PC-3 (cell line): ENCODE data around the gene KCNC1. TPM values are rescaled to one million over a fixed set of nuclear protein-coding genes. Genes with fewer than 3 reads are reported as not detected.

Experiments
- ATAC-seq: fragments of 200-7000 bp; cut with Tn5 transposase; 2 replicates; pipeline ENCODE4 v1.9.1; 2020; ENCODE audit warnings: mild to moderate bottlenecking, moderate library complexity
- BruUV-seq: library from RNA; stranded (reverse); fragments of 400-500 nt; replicated peaks from 2 replicates; lab custom pipeline; 2021; lab: Mats Ljungman, UMichigan
- CTCF ChIA-PET: fragments of 300-600 bp; sonication (Branson Sonifier 250); formaldehyde crosslinking; loops from one replicate; lab custom pipeline; 2022; ENCODE audit warnings: antibody characterized with exemption; lab: Charles Lee
- POLR2A ChIA-PET: fragments of 300-600 bp; sonication (Branson Sonifier 250); formaldehyde crosslinking; loops from one replicate; lab custom pipeline; 2022; ENCODE audit warnings: antibody characterized with exemption; ENCODE audit not compliant: unreplicated experiment; lab: Charles Lee
- DNase-seq: peaks from one replicate; pipeline ENCODE4 v3.0.0-alpha.2; 2015
- H2AFZ ChIP-seq: fragments of 300-600 bp; sonication (generic); 2 replicates; pipeline ENCODE4 v1.6.0; 2016; ENCODE audit warnings: antibody characterized with exemption, low read length
- H3F3A ChIP-seq: fragments of 300-600 bp; sonication (generic); one replicate; pipeline ENCODE4 v1.6.0; 2017; ENCODE audit warnings: antibody characterized with exemption, low read length, control low read depth, mild to moderate bottlenecking; ENCODE audit not compliant: unreplicated experiment
- H3K27ac ChIP-seq: fragments of 300-600 bp; sonication (generic); 2 replicates; pipeline ENCODE4 v1.5.1; 2016; ENCODE audit warnings: mild to moderate bottlenecking, low read length
- H3K27me3 ChIP-seq: fragments of 300-600 bp; sonication (generic); 2 replicates; pipeline ENCODE4 v1.6.1; 2016; ENCODE audit warnings: low read length, mixed read lengths
- H3K36me3 ChIP-seq: fragments of 300-600 bp; sonication (generic); 2 replicates; pipeline ENCODE4 v1.6.1; 2016; ENCODE audit warnings: low read depth, mixed run types, low read length, mixed read lengths
- H3K4me1 ChIP-seq: fragments of 300-600 bp; sonication (generic); 2 replicates; pipeline ENCODE4 v1.5.1; 2016; ENCODE audit warnings: low read length; ENCODE audit not compliant: insufficient read depth
- H3K4me2 ChIP-seq: fragments of 300-600 bp; sonication (generic); 2 replicates; pipeline ENCODE4 v1.6.0; 2016; ENCODE audit warnings: low read length
- H3K4me3 ChIP-seq: fragments of 300-600 bp; sonication (generic); 2 replicates; pipeline ENCODE4 v1.5.1; 2016; ENCODE audit warnings: mild to moderate bottlenecking, low read length, mixed read lengths
- H3K79me2 ChIP-seq: fragments of 300-600 bp; sonication (generic); 2 replicates; pipeline ENCODE4 v1.6.1; 2017; ENCODE audit warnings: low read length, mixed read lengths
- H3K9ac ChIP-seq: fragments of 300-600 bp; sonication (generic); 2 replicates; pipeline ENCODE4 v1.6.0; 2016; ENCODE audit warnings: mild to moderate bottlenecking, low read length
- H3K9me2 ChIP-seq: fragments of 300-600 bp; sonication (generic); replicated peaks from 2 replicates; pipeline ENCODE4 v1.6.1; 2016; ENCODE audit warnings: mixed run types, low read length, mixed read lengths
- H3K9me3 ChIP-seq: fragments of 300-600 bp; sonication (generic); 2 replicates; pipeline ENCODE4 v1.6.1; 2016; ENCODE audit warnings: low read length, mixed read lengths
- H4K20me1 ChIP-seq: fragments of 300-600 bp; sonication (generic); 2 replicates; pipeline ENCODE4 v1.6.1; 2016; ENCODE audit warnings: low read length, mixed read lengths
- CTCF ChIP-seq: fragments of 300-600 bp; sonication (generic); conservative IDR thresholded peaks from 2 replicates; pipeline ENCODE4 v1.5.1; 2017; ENCODE audit warnings: antibody characterized with exemption, low read depth, mild to moderate bottlenecking, low read length
- EZH2 ChIP-seq: fragments of 300-600 bp; sonication (generic); IDR thresholded peaks from one replicate; pipeline ENCODE4 v1.6.1; 2017; ENCODE audit warnings: antibody characterized with exemption, mild to moderate bottlenecking, low read length; ENCODE audit not compliant: unreplicated experiment
- EZH2phosphoT487 ChIP-seq: fragments of 300-600 bp; sonication (generic); IDR thresholded peaks from 2 replicates; pipeline ENCODE4 v1.6.1; 2018; ENCODE audit warnings: mild to moderate bottlenecking, antibody characterized with exemption, low read length, borderline replicate concordance
- intact Hi-C: fragments of 100-400 bp; cut with micrococcal nuclease; formaldehyde crosslinking; loops from 2 replicates; pipeline ENCODE4 v1.9.0; 2023
- total RNA-seq: library from RNA; depleted of rRNA; stranded (reverse); fragments of >200 nt; gene quantifications from 2 replicates; pipeline ENCODE4 v1.2.3, GENCODE V29; 2014

The KCNC1 gene
- total RNA-seq, 1 experiment from 2014 or later = not detected

- H3K79me2 ChIP-seq = no peaks in the 10 kb centered on the region
- POLR2A ChIA-PET = interaction anchor here (0.5 kb wide), 1 partner anchor 30 kb away, joined by 6 read pairs; no protein-coding TSS in a partner anchor
- intact Hi-C loops = no loop called here
These were observed 39.1 kb downstream of the KCNC1 start for GRCh38 chr11:17773674-17774073.

GRCh38 chr11:17774232-17775034 lies 39.9 kb downstream of the KCNC1 start:
- Histone ChIP-seq H3F3A (no peaks in the 10 kb centered on the region), H2AFZ (no peak overlapping the region), H3K9me3 (no peaks in the 10 kb centered on the region), H3K36me3 (no peaks in the 10 kb centered on the region), H3K79me2 (no peaks in the 10 kb centered on the region), H3K4me3 (no peak overlapping the region), H3K4me2 (no peak overlapping the region), H3K27me3 (no peaks in the 10 kb centered on the region), H3K9ac (no peak overlapping the region), H3K27ac (no peak overlapping the region), H3K4me1 (no peaks in the 10 kb centered on the region), H3K9me2 (no peaks in the 10 kb centered on the region), H4K20me1 (no peaks in the 10 kb centered on the region)
- intact Hi-C loops = no loop called here
- DNase-seq (no peak), ATAC-seq (no peak)
- BruUV-seq = no TSS peak
- TF ChIP-seq EZH2phosphoT487 = no peak
- no peak for TF ChIP-seq EZH2
- TF ChIP-seq CTCF = no peak
- ChIA-PET CTCF (no interaction called here), POLR2A (no interaction called here)

More at GRCh38 chr11:17773674-17774073, 39.1 kb downstream of the KCNC1 start:
- TF ChIP-seq EZH2 = no peak
- no peak for TF ChIP-seq CTCF
- no peak for TF ChIP-seq EZH2phosphoT487
- DNase-seq (no peak), ATAC-seq (no peak)
- H3K27ac ChIP-seq = no peak overlapping the region
- H3K36me3 ChIP-seq = no peaks in the 10 kb centered on the region
- H3F3A ChIP-seq = no peaks in the 10 kb centered on the region
- CTCF ChIA-PET = no interaction called here
- H3K9ac ChIP-seq = no peak overlapping the region
- H4K20me1 ChIP-seq = no peaks in the 10 kb centered on the region
- H2AFZ ChIP-seq = no peak overlapping the region
- no peaks in the 10 kb centered on the region for H3K4me1 ChIP-seq
- H3K27me3 ChIP-seq = no peaks in the 10 kb centered on the region
- no peaks in the 10 kb centered on the region for H3K9me2 ChIP-seq
- no peak overlapping the region for H3K4me2 ChIP-seq
- BruUV-seq = no TSS peak
- H3K4me3 ChIP-seq = no peak overlapping the region
- H3K9me3 ChIP-seq = no peaks in the 10 kb centered on the region

GRCh38 chr11:17775035-17775348 lies 40.4 kb downstream of the KCNC1 start:
- intact Hi-C loops = no loop called here
- H3K9me3 ChIP-seq = no peaks in the 10 kb centered on the region
- H2AFZ ChIP-seq = no peak overlapping the region
- H3K79me2 ChIP-seq = no peaks in the 10 kb centered on the region
- CTCF ChIA-PET = no interaction called here
- H3K27me3 ChIP-seq = no peaks in the 10 kb centered on the region
- POLR2A ChIA-PET = no interaction called here
- no peaks in the 10 kb centered on the region for H3F3A ChIP-seq
- H3K4me1 ChIP-seq = no peaks in the 10 kb centered on the region
- H3K9ac ChIP-seq = no peak overlapping the region
- no peaks in the 10 kb centered on the region for H3K9me2 ChIP-seq
- H3K36me3 ChIP-seq = no peaks in the 10 kb centered on the region
- no peaks in the 10 kb centered on the region for H4K20me1 ChIP-seq
- no peak overlapping the region for H3K27ac ChIP-seq
- no peak for DNase-seq
- H3K4me2 ChIP-seq = no peak overlapping the region
- BruUV-seq = no TSS peak
- TF ChIP-seq EZH2phosphoT487 (no peak), EZH2 (no peak), CTCF (no peak)
- no peak for ATAC-seq
- no peak overlapping the region for H3K4me3 ChIP-seq
